Measurements from ENCODE around the gene CBX3.
A peak's percentile ranks its signal among the peaks of the same experiment; 100 is the strongest.

- no peak for TF ChIP-seq CTCF (IDR thresholded peaks at IDR 0.05; ENCODE audit: control extremely low read depth in 1 of 3, insufficient read depth in 1 of 3, low read depth in 1 of 3, low read length in 3 of 3)
- no peak for TF ChIP-seq USF2 (IDR thresholded peaks at IDR 0.05; ENCODE audit: low read length)
- TF ChIP-seq EZH2 (IDR thresholded peaks at IDR 0.05; ENCODE audit: low read depth, low read length, severe bottlenecking): no peak
- TF ChIP-seq POLR2AphosphoS5 (IDR thresholded peaks at IDR 0.05; ENCODE audit: low read depth, low read length): peak; percentile 77
Measured at GRCh38 chr7:26188957-26189541, 12.5 kb upstream of the CBX3 start.

Data from H1 (cell line).